Measurements from ENCODE around the gene PCDHGA9. TPM values are rescaled to one million over a fixed set of nuclear protein-coding genes. Genes with fewer than 3 reads are reported as not detected.
"Not testable (repeated sequence)": the region's sequence is repeated elsewhere in the genome, so short reads cannot be mapped to it uniquely, and the experiment has no call there.

PCDHGA9 gene
- total RNA-seq, 2 donors from 2014 or later, result 0.89 to 7.3 TPM

DNA sequence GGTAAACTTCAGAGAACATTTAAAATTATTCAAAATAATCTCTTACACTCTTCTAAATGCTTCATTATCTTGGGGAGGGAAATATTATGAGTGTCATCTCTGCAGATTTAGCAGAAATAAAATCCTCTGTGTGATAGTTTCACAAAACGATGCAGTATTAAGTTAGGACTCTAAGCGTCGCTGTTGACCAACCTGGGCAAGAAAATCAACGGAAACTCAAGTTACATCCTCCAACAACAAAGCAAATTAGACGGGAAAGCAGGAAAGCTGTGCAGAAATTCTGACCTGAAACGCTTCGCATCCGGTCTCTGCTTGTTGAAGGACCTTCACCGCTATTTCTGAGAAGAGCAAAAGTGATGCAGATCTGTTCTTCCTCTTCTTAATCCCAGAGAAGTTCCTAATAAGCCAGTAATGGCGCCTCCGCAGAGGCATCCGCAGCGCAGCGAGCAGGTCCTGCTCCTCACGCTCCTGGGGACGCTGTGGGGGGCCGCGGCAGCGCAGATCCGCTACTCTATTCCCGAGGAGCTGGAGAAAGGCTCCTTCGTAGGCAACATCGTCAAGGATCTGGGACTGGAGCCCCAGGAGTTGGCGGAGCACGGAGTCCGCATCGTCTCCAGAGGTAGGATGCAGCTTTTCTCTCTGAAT lies 28.8 kb upstream of the PCDHGA9 start, which contains the start of gene PCDHGA6:
Gene PCDHGA6, plus strand, starts transcription at position 219 of the 645 bp plus-strand sequence. Its CDS starts 193 bp downstream, at position 412.
- 93 to 96% methylated on average over 26 to 27 of the region's 27 CpGs for WGBS, 2 experiments (ENCODE audit: insufficient coverage in 1 of 2, insufficient read length in 1 of 2)
- TF ChIP-seq, protein P1, sequence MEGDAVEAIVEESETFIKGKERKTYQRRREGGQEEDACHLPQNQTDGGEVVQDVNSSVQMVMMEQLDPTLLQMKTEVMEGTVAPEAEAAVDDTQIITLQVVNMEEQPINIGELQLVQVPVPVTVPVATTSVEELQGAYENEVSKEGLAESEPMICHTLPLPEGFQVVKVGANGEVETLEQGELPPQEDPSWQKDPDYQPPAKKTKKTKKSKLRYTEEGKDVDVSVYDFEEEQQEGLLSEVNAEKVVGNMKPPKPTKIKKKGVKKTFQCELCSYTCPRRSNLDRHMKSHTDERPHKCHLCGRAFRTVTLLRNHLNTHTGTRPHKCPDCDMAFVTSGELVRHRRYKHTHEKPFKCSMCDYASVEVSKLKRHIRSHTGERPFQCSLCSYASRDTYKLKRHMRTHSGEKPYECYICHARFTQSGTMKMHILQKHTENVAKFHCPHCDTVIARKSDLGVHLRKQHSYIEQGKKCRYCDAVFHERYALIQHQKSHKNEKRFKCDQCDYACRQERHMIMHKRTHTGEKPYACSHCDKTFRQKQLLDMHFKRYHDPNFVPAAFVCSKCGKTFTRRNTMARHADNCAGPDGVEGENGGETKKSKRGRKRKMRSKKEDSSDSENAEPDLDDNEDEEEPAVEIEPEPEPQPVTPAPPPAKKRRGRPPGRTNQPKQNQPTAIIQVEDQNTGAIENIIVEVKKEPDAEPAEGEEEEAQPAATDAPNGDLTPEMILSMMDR (conservative IDR thresholded peaks at IDR 0.05), result peak; percentile 39
- H3K36me3 ChIP-seq (ENCODE audit: control insufficient read depth, insufficient read depth, low read length), result no peaks in the 10 kb centered on the region
- Mint-ChIP-seq H3K9me3 (peaks cover 61% of the 10 kb centered on the region), H3K36me3 (ENCODE audit: low read depth) (peaks cover 48% of the 10 kb centered on the region), H3K4me1 (no peaks in the 10 kb centered on the region), H3K27ac (no peak within 1 kb of the TSS), H3K27me3 (ENCODE audit: insufficient read depth) (no peaks in the 10 kb centered on the region), H3K4me3 (peak within 1 kb of the TSS; percentile 26)
- no peaks in the 10 kb centered on the region for H3K4me1 ChIP-seq (ENCODE audit: control insufficient read depth, insufficient read depth, low read length)
- no peaks in the 10 kb centered on the region for H3K27me3 ChIP-seq (ENCODE audit: control insufficient read depth, insufficient read depth, low read length, poor library complexity, severe bottlenecking)
- H3K9me3 ChIP-seq (ENCODE audit: control insufficient read depth, low read length), result peaks cover 52% of the 10 kb centered on the region
- no peak within 1 kb of the TSS for H3K4me3 ChIP-seq (ENCODE audit: low read length)
- no peak within 1 kb of the TSS for H3K9ac ChIP-seq (ENCODE audit: extremely low read depth, low read length, poor library complexity, severe bottlenecking)
- no peak for DNase-seq
- H3K27ac ChIP-seq (ENCODE audit: low read depth, low read length), result no peak within 1 kb of the TSS

DNA sequence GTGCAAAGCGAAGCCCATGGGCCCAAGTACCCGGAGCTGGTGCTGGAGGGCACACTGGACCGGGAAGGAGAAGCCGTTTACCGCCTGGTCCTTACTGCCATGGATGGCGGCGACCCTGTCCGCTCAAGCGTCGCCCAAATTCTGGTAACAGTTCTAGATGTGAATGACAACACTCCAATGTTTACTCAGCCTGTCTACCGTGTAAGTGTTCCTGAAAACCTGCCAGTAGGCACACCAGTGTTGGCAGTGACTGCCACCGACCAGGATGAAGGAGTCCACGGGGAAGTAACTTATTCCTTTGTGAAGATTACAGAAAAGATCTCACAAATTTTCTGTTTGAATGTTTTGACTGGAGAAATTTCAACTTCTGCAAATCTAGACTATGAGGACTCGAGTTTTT lies 28.0 kb upstream of the PCDHGA9 start:
- peaks cover 60% of the 10 kb centered on the region for H3K9me3 Mint-ChIP-seq
- H3K27ac Mint-ChIP-seq, result no peak overlapping the region
- Histone ChIP-seq H3K27ac (ENCODE audit: low read depth, low read length) (no peak overlapping the region), H3K4me3 (ENCODE audit: low read length) (no peak overlapping the region), H3K4me1 (ENCODE audit: control insufficient read depth, insufficient read depth, low read length) (no peaks in the 10 kb centered on the region), H3K9me3 (ENCODE audit: control insufficient read depth, low read length) (peaks cover 52% of the 10 kb centered on the region), H3K27me3 (ENCODE audit: control insufficient read depth, insufficient read depth, low read length, poor library complexity, severe bottlenecking) (no peaks in the 10 kb centered on the region), H3K36me3 (ENCODE audit: control insufficient read depth, insufficient read depth, low read length) (no peaks in the 10 kb centered on the region), H3K9ac (ENCODE audit: extremely low read depth, low read length, poor library complexity, severe bottlenecking) (no peak overlapping the region)
- 95 to 96% methylated on average over 11 to 14 of the region's 14 CpGs for WGBS, 2 experiments (ENCODE audit: insufficient coverage in 1 of 2, insufficient read length in 1 of 2)
- no peaks in the 10 kb centered on the region for H3K4me1 Mint-ChIP-seq
- peaks cover 49% of the 10 kb centered on the region for H3K36me3 Mint-ChIP-seq (ENCODE audit: low read depth)
- H3K4me3 Mint-ChIP-seq, result no peak overlapping the region
- TF ChIP-seq, protein P1 (conservative IDR thresholded peaks at IDR 0.05), result no peak
- no peak for DNase-seq
- no peaks in the 10 kb centered on the region for H3K27me3 Mint-ChIP-seq (ENCODE audit: insufficient read depth)

DNA sequence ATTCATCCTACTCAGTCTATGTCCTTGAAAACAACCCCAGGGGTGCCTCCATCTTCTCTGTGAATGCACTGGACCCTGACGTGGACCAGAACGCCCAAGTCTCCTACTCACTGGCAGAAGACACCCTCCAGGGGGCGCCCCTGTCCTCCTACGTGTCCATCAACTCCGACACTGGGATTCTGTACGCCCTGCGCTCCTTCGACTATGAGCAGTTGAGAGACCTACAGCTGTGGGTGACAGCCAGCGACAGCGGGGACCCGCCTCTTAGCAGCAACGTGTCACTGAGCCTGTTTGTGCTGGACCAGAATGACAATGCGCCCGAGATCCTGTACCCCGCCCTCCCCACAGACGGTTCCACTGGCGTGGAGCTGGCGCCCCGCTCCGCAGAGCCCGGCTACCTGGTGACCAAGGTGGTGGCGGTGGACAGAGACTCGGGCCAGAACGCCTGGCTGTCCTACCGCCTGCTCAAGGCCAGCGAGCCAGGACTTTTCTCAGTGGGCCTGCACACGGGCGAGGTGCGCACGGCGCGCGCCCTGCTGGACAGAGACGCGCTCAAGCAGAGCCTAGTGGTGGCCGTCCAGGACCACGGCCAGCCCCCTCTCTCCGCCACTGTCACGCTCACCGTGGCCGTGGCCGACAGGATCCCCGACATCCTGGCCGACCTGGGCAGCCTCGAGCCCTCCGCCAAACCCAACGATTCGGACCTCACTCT lies 27.0 kb upstream of the PCDHGA9 start:
- H3K9ac ChIP-seq (ENCODE audit: extremely low read depth, low read length, poor library complexity, severe bottlenecking); H3K27me3 Mint-ChIP-seq (ENCODE audit: insufficient read depth); H3K4me1 Mint-ChIP-seq; H3K4me3 ChIP-seq (ENCODE audit: low read length); H3K4me3 Mint-ChIP-seq; H3K4me1 ChIP-seq (ENCODE audit: control insufficient read depth, insufficient read depth, low read length); H3K27ac Mint-ChIP-seq; H3K27ac ChIP-seq (ENCODE audit: low read depth, low read length); H3K27me3 ChIP-seq (ENCODE audit: control insufficient read depth, insufficient read depth, low read length, poor library complexity, severe bottlenecking); DNase-seq; H3K36me3 ChIP-seq (ENCODE audit: control insufficient read depth, insufficient read depth, low read length): not testable (repeated sequence)
- peaks cover 52% of the 10 kb centered on the region for H3K9me3 Mint-ChIP-seq
- peaks cover 42% of the 10 kb centered on the region for H3K36me3 Mint-ChIP-seq (ENCODE audit: low read depth)
- TF ChIP-seq, protein P1 (conservative IDR thresholded peaks at IDR 0.05), result peak; percentile 16
- H3K9me3 ChIP-seq (ENCODE audit: control insufficient read depth, low read length), result peaks cover 48% of the 10 kb centered on the region
- 88 to 96% methylated on average over 8 to 36 of the region's 48 CpGs for WGBS, 2 experiments (ENCODE audit: insufficient coverage in 1 of 2, insufficient read length in 1 of 2)

Data from endodermal cell (in vitro differentiated cells).